Parathyroid adenoma (tissue), 2 donors: ENCODE results near the gene CELSR3.
A peak's percentile ranks its signal among the peaks of the same experiment; 100 is the strongest.

Source experiments
- H2AFZ ChIP-seq: fragments of 300-600 bp; sonication (generic); one replicate; pipeline ENCODE4 v1.7.0; 2017; ENCODE audit warnings: antibody characterized with exemption, mild to moderate bottlenecking
- H3K27ac ChIP-seq: fragments of 300-600 bp; sonication (generic); one replicate; pipeline ENCODE4 v1.7.0; 2017
- H3K27me3 ChIP-seq: fragments of 300-600 bp; sonication (generic); one replicate; pipeline ENCODE4 v1.7.0; 2017; ENCODE audit warnings: low read length; ENCODE audit not compliant: control insufficient read depth, insufficient read depth
- H3K36me3 ChIP-seq: fragments of 300-600 bp; sonication (generic); one replicate; pipeline ENCODE4 v1.7.0; 2017; ENCODE audit warnings: low read length; ENCODE audit not compliant: control insufficient read depth, insufficient read depth
- H3K4me1 ChIP-seq: fragments of 300-600 bp; sonication (generic); one replicate; pipeline ENCODE4 v1.7.0; 2017; ENCODE audit warnings: control low read depth
- H3K4me2 ChIP-seq: fragments of 300-600 bp; sonication (generic); one replicate; pipeline ENCODE4 v1.7.0; 2017; ENCODE audit warnings: low read length
- H3K4me3 ChIP-seq: fragments of 300-600 bp; sonication (generic); one replicate; pipeline ENCODE4 v1.7.0; 2017; ENCODE audit warnings: low read depth, low read length
- H3K79me2 ChIP-seq: fragments of 300-600 bp; sonication (generic); one replicate; pipeline ENCODE4 v1.7.0; 2017; ENCODE audit warnings: control low read depth
- H3K9ac ChIP-seq: fragments of 300-600 bp; sonication (generic); one replicate; pipeline ENCODE4 v1.7.0; 2017; ENCODE audit warnings: mild to moderate bottlenecking
- H3K9me3 ChIP-seq: fragments of 300-600 bp; sonication (generic); one replicate; pipeline ENCODE4 v1.7.0; 2017; ENCODE audit warnings: low read length; ENCODE audit not compliant: control insufficient read depth
- CTCF ChIP-seq: fragments of 300-600 bp; sonication (generic); IDR thresholded peaks from one replicate; pipeline ENCODE4 v1.7.0; 2017; ENCODE audit warnings: antibody characterized with exemption, mild to moderate bottlenecking
- donor health status: primary hyperparathyroidism.

Gene CELSR3

GRCh38 chr3:48633743-48634142 lies 28.9 kb downstream of the CELSR3 start:
- Histone ChIP-seq H2AFZ (no peak overlapping the region), H3K79me2 (peaks cover 2% of the 10 kb centered on the region), H3K27me3 (no peaks in the 10 kb centered on the region), H3K9me3 (no peaks in the 10 kb centered on the region), H3K27ac (no peak overlapping the region), H3K36me3 (no peaks in the 10 kb centered on the region), H3K4me3 (peak overlapping the region; percentile 91), H3K4me1 (peaks cover 14% of the 10 kb centered on the region), H3K9ac (no peak overlapping the region), H3K4me2 (no peak overlapping the region)
- no peak for TF ChIP-seq CTCF

GRCh38 chr3:48633256-48633655 lies 29.4 kb downstream of the CELSR3 start:
- H3K4me3 ChIP-seq, result no peak overlapping the region
- no peak overlapping the region for H3K9ac ChIP-seq
- peaks cover 14% of the 10 kb centered on the region for H3K4me1 ChIP-seq
- TF ChIP-seq CTCF, result no peak
- H3K9me3 ChIP-seq, result no peaks in the 10 kb centered on the region
- H3K27me3 ChIP-seq, result no peaks in the 10 kb centered on the region
- no peaks in the 10 kb centered on the region for H3K36me3 ChIP-seq
- H3K4me2 ChIP-seq, result no peak overlapping the region
- H3K27ac ChIP-seq, result no peak overlapping the region
- no peak overlapping the region for H2AFZ ChIP-seq
- H3K79me2 ChIP-seq, result peaks cover 1% of the 10 kb centered on the region

- Histone ChIP-seq H3K9ac (no peak overlapping the region), H3K27me3 (no peaks in the 10 kb centered on the region), H3K79me2 (no peaks in the 10 kb centered on the region), H3K4me3 (no peak overlapping the region), H3K27ac (no peak overlapping the region), H3K4me1 (peaks cover 14% of the 10 kb centered on the region), H3K4me2 (no peak overlapping the region), H2AFZ (no peak overlapping the region), H3K9me3 (no peaks in the 10 kb centered on the region), H3K36me3 (no peaks in the 10 kb centered on the region)
- TF ChIP-seq CTCF, result no peak
These were observed 30.9 kb downstream of the CELSR3 start for GRCh38 chr3:48631516-48632448.

- Histone ChIP-seq H3K4me3 (no peak overlapping the region), H3K9me3 (no peaks in the 10 kb centered on the region), H3K4me2 (no peak overlapping the region), H3K36me3 (no peaks in the 10 kb centered on the region), H3K9ac (no peak overlapping the region), H3K79me2 (no peaks in the 10 kb centered on the region), H3K4me1 (peaks cover 10% of the 10 kb centered on the region), H3K27ac (no peak overlapping the region), H3K27me3 (no peaks in the 10 kb centered on the region), H2AFZ (no peak overlapping the region)
- no peak for TF ChIP-seq CTCF
These were observed 31.9 kb downstream of the CELSR3 start for GRCh38 chr3:48630833-48631232.

- no peak overlapping the region for H3K4me2 ChIP-seq
- H3K79me2 ChIP-seq, result no peaks in the 10 kb centered on the region
- H2AFZ ChIP-seq, result no peak overlapping the region
- no peak overlapping the region for H3K4me3 ChIP-seq
- TF ChIP-seq CTCF, result no peak
- H3K9me3 ChIP-seq, result no peaks in the 10 kb centered on the region
- no peak overlapping the region for H3K9ac ChIP-seq
- H3K4me1 ChIP-seq, result peaks cover 6% of the 10 kb centered on the region
- H3K27me3 ChIP-seq, result no peaks in the 10 kb centered on the region
- H3K36me3 ChIP-seq, result no peaks in the 10 kb centered on the region
- no peak overlapping the region for H3K27ac ChIP-seq
These were observed 32.3 kb downstream of the CELSR3 start for GRCh38 chr3:48630407-48630806.
